HepG2 (cell line): ENCODE data around the gene BTBD19. TPM values are rescaled to one million over a fixed set of nuclear protein-coding genes. Genes with fewer than 3 reads are reported as not detected.

Experiments used
- CCDC6 ChIP-seq: sonication (generic); formaldehyde crosslinking; IDR thresholded peaks from 2 replicates; pipeline ENCODE4 v1.8.1; 2022; ENCODE audit warnings: mild to moderate bottlenecking, missing genetic modification reagents, moderate library complexity
- CENPX ChIP-seq: sonication (generic); formaldehyde crosslinking; IDR thresholded peaks from 2 replicates; pipeline ENCODE4 v1.9.0; 2021; ENCODE audit warnings: mild to moderate bottlenecking, missing genetic modification reagents, moderate library complexity
- CHD2 ChIP-seq: IDR thresholded peaks from 2 replicates; pipeline ENCODE4 v1.6.1; 2011; ENCODE audit warnings: low read depth, low read length, improper control_type of control experiment
- CREB1 ChIP-seq, 2 experiments: fragments of 450-650 bp in 1 of 2; IDR thresholded peaks; 2 replicates each; pipeline ENCODE4 v1.6.1; 2016 to 2017; ENCODE audit warnings: control low read depth in 1 of 2, mild to moderate bottlenecking in 1 of 2, missing compliant biosample characterization in 1 of 2, missing genetic modification characterization in 1 of 2
- KDM5A ChIP-seq: fragments of 200-600 bp; sonication (generic); IDR thresholded peaks from 2 replicates; pipeline ENCODE4 v1.7.0; 2018; ENCODE audit warnings: antibody characterized with exemption, mild to moderate bottlenecking, low read length, borderline replicate concordance
- KLF11 ChIP-seq: IDR thresholded peaks from 2 replicates; pipeline ENCODE4 v1.6.1; 2016; ENCODE audit warnings: missing compliant biosample characterization
- KMT2A ChIP-seq: sonication (generic); formaldehyde crosslinking; IDR thresholded peaks from 2 replicates; pipeline ENCODE4 v1.4.0; 2020; ENCODE audit warnings: missing genetic modification reagents
- MAFG ChIP-seq: sonication (generic); formaldehyde crosslinking; IDR thresholded peaks from 2 replicates; pipeline ENCODE4 v1.5.1; 2020; ENCODE audit warnings: mild to moderate bottlenecking, missing genetic modification reagents
- MLLT10 ChIP-seq: sonication (generic); formaldehyde crosslinking; IDR thresholded peaks from 2 replicates; pipeline ENCODE4 v1.4.0; 2020; ENCODE audit warnings: missing genetic modification reagents
- PCBP2 ChIP-seq: fragments of 200-400 bp; formaldehyde crosslinking; optimal IDR thresholded peaks from 2 replicates; pipeline ENCODE3; 2018; ENCODE audit warnings: low read length, low read depth; ENCODE audit not compliant: poor library complexity, severe bottlenecking
- SATB2 ChIP-seq: sonication (generic); formaldehyde crosslinking; IDR thresholded peaks from 2 replicates; pipeline ENCODE4 v1.5.0; 2020; ENCODE audit warnings: missing genetic modification reagents
- TSC22D2 ChIP-seq: sonication (generic); formaldehyde crosslinking; IDR thresholded peaks from 2 replicates; pipeline ENCODE4 v1.5.1; 2020; ENCODE audit warnings: missing genetic modification reagents, mild to moderate bottlenecking, borderline replicate concordance
- WIZ ChIP-seq: sonication (generic); formaldehyde crosslinking; IDR thresholded peaks from 2 replicates; pipeline ENCODE4 v1.5.1; 2020; ENCODE audit warnings: mild to moderate bottlenecking, missing genetic modification reagents
- YEATS2 ChIP-seq: sonication (generic); formaldehyde crosslinking; IDR thresholded peaks from 2 replicates; pipeline ENCODE4 v1.4.0; 2020; ENCODE audit warnings: missing genetic modification reagents, borderline replicate concordance
- ZBTB20 ChIP-seq: sonication (generic); formaldehyde crosslinking; IDR thresholded peaks from 2 replicates; pipeline ENCODE4 v1.8.1; 2023; ENCODE audit warnings: missing genetic modification reagents, low read depth, mild to moderate bottlenecking, borderline replicate concordance
- ZNF333 ChIP-seq: sonication (generic); formaldehyde crosslinking; IDR thresholded peaks from 2 replicates; pipeline ENCODE4 v1.4.0; 2020; ENCODE audit warnings: mild to moderate bottlenecking, missing genetic modification reagents, borderline replicate concordance
- ZNF766 ChIP-seq: sonication (generic); formaldehyde crosslinking; IDR thresholded peaks from 2 replicates; pipeline ENCODE4 v1.5.0; 2020; ENCODE audit warnings: missing genetic modification reagents, borderline replicate concordance
- ZSCAN20 ChIP-seq: sonication (generic); formaldehyde crosslinking; IDR thresholded peaks from 2 replicates; pipeline ENCODE4 v1.4.0; 2020; ENCODE audit warnings: missing genetic modification reagents, mild to moderate bottlenecking, borderline replicate concordance
- polyA plus RNA-seq, 8 experiments: library from polyadenylated mRNA; depleted of rRNA in 3 of 8; stranded (reverse) in 7 of 8; unstranded in 1 of 8; fragments of >200 nt; fragmentation: Illumina TruSeq in 4 of 8; extraction: Trizol in 4 of 8; gene quantifications; 2 replicates each; pipeline versions ENCODE4 v1.2.1 to v1.2.3, GENCODE V29; 2011 to 2016; ENCODE audit warnings: low read depth in 4 of 8, missing spikeins in 1 of 8, mixed read lengths in 1 of 8; ENCODE audit not compliant: insufficient read depth in 1 of 8
- total RNA-seq, 5 experiments: library from RNA; depleted of rRNA; stranded (reverse); fragments of >200 nt; fragmentation: Illumina TruSeq; extraction: Trizol; gene quantifications; 2 replicates each; pipeline ENCODE4 v1.2.3, GENCODE V29; 2016; ENCODE audit warnings: low read depth in 1 of 5
- TF ChIP-seq, protein P1 (sequence below): IDR thresholded peaks from 2 replicates; pipeline ENCODE4 v1.4.0; 2020; ENCODE audit warnings: mild to moderate bottlenecking, missing genetic modification reagents
- TF ChIP-seq, protein P2 (sequence below): sonication (generic); formaldehyde crosslinking; IDR thresholded peaks from 2 replicates; pipeline ENCODE4 v1.4.0; 2020; ENCODE audit warnings: mild to moderate bottlenecking, missing genetic modification reagents
- TF ChIP-seq, protein P3 (sequence below): sonication (generic); formaldehyde crosslinking; IDR thresholded peaks from 2 replicates; pipeline ENCODE4 v1.8.0; 2022; ENCODE audit warnings: missing genetic modification reagents, mild to moderate bottlenecking, moderate library complexity, borderline replicate concordance

BTBD19 gene
- total and polyA plus RNA-seq, 2 of the 13 experiments (the other 11 are each of a cell fraction or from before 2014, with no cell fraction given) = 2.7 to 6.7 TPM

DNA sequence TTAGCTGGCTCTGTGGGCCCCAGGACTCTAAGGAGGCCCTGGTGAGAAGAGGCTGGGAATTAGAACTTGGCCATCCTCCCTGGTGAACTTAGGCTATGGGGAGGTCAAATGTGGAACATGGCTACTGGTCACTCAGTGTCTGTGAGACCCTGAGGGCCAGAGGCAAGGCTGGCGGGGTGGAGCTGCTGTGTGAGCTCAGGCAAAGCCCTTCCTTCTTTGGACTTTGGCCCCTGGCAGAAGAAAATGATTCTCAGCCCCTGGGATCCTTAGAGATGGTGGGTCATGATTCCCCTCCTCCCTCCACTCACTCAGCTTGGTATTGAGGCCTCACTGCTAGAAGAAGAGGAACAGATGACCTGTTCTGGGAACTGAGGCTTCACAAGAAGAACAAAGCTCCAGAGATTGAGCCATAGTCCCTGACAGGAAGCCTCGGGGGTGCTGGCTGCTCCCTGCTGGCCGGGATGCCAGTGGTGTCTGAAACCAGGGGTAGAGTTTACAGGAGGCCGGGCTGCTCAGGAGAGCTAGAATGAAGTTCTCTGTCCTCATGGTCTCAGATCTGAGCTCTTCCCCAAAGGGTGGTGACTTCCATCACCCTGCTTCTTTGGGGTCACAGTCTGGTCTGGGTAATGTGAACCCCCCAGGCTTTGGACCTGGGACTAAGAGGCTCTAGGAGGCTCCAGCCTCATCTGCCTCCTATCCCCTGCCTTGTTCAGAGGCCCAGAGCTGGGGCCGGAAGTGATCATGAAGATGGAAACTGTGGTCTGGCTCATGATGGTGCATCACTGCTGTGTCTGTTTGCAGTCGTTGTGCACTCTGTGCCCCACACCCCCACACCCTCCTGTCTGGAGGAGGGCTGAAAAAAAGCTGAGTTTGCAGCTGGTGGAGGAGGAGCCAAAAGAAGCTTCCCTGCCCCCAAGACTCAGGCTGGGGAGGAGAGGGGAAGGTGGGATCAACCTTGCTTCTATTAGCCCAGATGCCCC lies 905 bp downstream of the BTBD19 start (continued):
- TF ChIP-seq, protein P1, sequence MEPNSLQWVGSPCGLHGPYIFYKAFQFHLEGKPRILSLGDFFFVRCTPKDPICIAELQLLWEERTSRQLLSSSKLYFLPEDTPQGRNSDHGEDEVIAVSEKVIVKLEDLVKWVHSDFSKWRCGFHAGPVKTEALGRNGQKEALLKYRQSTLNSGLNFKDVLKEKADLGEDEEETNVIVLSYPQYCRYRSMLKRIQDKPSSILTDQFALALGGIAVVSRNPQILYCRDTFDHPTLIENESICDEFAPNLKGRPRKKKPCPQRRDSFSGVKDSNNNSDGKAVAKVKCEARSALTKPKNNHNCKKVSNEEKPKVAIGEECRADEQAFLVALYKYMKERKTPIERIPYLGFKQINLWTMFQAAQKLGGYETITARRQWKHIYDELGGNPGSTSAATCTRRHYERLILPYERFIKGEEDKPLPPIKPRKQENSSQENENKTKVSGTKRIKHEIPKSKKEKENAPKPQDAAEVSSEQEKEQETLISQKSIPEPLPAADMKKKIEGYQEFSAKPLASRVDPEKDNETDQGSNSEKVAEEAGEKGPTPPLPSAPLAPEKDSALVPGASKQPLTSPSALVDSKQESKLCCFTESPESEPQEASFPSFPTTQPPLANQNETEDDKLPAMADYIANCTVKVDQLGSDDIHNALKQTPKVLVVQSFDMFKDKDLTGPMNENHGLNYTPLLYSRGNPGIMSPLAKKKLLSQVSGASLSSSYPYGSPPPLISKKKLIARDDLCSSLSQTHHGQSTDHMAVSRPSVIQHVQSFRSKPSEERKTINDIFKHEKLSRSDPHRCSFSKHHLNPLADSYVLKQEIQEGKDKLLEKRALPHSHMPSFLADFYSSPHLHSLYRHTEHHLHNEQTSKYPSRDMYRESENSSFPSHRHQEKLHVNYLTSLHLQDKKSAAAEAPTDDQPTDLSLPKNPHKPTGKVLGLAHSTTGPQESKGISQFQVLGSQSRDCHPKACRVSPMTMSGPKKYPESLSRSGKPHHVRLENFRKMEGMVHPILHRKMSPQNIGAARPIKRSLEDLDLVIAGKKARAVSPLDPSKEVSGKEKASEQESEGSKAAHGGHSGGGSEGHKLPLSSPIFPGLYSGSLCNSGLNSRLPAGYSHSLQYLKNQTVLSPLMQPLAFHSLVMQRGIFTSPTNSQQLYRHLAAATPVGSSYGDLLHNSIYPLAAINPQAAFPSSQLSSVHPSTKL = no peak
- TF ChIP-seq PCBP2 (no peak), ZSCAN20 (CRISPR knock-in tag) (no peak), SATB2 (no peak), KLF11 (CRISPR knock-in tag) (no peak), CHD2 (no peak), KDM5A (no peak), CENPX (CRISPR knock-in tag) (no peak), MLLT10 (CRISPR knock-in tag) (no peak), WIZ (no peak), TSC22D2 (CRISPR knock-in tag) (no peak), CREB1 (IDR thresholded peaks at IDR 0.05) (no peak), CREB1 (CRISPR knock-in tag; IDR thresholded peaks at IDR 0.05) (no peak), MAFG (no peak), ZBTB20 (CRISPR knock-in tag) (no peak), ZNF333 (CRISPR knock-in tag) (no peak), YEATS2 (CRISPR knock-in tag) (no peak), ZNF766 (CRISPR knock-in tag) (no peak), CCDC6 (CRISPR knock-in tag) (no peak), KMT2A (CRISPR knock-in tag) (no peak)
- TF ChIP-seq, protein P2, sequence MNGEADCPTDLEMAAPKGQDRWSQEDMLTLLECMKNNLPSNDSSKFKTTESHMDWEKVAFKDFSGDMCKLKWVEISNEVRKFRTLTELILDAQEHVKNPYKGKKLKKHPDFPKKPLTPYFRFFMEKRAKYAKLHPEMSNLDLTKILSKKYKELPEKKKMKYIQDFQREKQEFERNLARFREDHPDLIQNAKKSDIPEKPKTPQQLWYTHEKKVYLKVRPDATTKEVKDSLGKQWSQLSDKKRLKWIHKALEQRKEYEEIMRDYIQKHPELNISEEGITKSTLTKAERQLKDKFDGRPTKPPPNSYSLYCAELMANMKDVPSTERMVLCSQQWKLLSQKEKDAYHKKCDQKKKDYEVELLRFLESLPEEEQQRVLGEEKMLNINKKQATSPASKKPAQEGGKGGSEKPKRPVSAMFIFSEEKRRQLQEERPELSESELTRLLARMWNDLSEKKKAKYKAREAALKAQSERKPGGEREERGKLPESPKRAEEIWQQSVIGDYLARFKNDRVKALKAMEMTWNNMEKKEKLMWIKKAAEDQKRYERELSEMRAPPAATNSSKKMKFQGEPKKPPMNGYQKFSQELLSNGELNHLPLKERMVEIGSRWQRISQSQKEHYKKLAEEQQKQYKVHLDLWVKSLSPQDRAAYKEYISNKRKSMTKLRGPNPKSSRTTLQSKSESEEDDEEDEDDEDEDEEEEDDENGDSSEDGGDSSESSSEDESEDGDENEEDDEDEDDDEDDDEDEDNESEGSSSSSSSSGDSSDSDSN (CRISPR knock-in tag) = peak; percentile 13; the same call in 1 of the 2 replicates
- TF ChIP-seq, protein P3, sequence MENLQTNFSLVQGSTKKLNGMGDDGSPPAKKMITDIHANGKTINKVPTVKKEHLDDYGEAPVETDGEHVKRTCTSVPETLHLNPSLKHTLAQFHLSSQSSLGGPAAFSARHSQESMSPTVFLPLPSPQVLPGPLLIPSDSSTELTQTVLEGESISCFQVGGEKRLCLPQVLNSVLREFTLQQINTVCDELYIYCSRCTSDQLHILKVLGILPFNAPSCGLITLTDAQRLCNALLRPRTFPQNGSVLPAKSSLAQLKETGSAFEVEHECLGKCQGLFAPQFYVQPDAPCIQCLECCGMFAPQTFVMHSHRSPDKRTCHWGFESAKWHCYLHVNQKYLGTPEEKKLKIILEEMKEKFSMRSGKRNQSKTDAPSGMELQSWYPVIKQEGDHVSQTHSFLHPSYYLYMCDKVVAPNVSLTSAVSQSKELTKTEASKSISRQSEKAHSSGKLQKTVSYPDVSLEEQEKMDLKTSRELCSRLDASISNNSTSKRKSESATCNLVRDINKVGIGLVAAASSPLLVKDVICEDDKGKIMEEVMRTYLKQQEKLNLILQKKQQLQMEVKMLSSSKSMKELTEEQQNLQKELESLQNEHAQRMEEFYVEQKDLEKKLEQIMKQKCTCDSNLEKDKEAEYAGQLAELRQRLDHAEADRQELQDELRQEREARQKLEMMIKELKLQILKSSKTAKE (CRISPR knock-in tag) = no peak; the same call in 1 of the 2 replicates
